HepG2 (cell line): ENCODE data around the gene CYSRT1. TPM values are rescaled to one million over a fixed set of nuclear protein-coding genes. Genes with fewer than 3 reads are reported as not detected.

Experiments used
- ATAC-seq: fragments of 200-7000 bp; cut with Tn5 transposase; 3 replicates; pipeline ENCODE4 v1.9.1; 2020; ENCODE audit warnings: mild to moderate bottlenecking, moderate library complexity
- BruUV-seq: library from RNA; stranded (reverse); fragments of 400-500 nt; replicated peaks from 2 replicates; lab custom pipeline; 2021; lab: Mats Ljungman, UMichigan
- CTCF ChIA-PET: fragments of 300-600 bp; formaldehyde crosslinking; extraction: SDS; loops from one replicate; lab custom pipeline; 2021; ENCODE audit warnings: low total read pairs, inconsistent platforms, low intra/inter-chr PET ratio; lab: Yijun Ruan, JAX
- POLR2A ChIA-PET: fragments of 350-600 bp; sonication (Branson Sonifier 250); formaldehyde crosslinking; loops from one replicate; lab custom pipeline; 2020; ENCODE audit warnings: antibody characterized with exemption, inconsistent platforms; lab: Yijun Ruan, JAX
- DNase-seq: peaks from one replicate; pipeline ENCODE4 v3.0.0-alpha.2; 2015; ENCODE audit warnings: low spot score
- FAIRE-seq: peaks from 3 replicates; lab custom pipeline; 2011; peaks lifted over from hg19 to GRCh38; lab: Jason Lieb, UNC
- H2AFZ ChIP-seq: one replicate; pipeline ENCODE4 v1.6.1; 2011; ENCODE audit warnings: low read length, inconsistent platforms
- H3K27ac ChIP-seq: fragments of 300-600 bp; 3 replicates; pipeline ENCODE4 v1.8.0; 2011; ENCODE audit warnings: mixed run types, mild to moderate bottlenecking, mixed read lengths, low read length, inconsistent platforms; ENCODE audit not compliant: insufficient read depth; ENCODE audit errors: extremely low read length
- H3K27me3 ChIP-seq, 2 experiments: fragments of 200-600 bp in 1 of 2; 2 replicates in 1 of 2; 3 replicates in 1 of 2; pipeline versions ENCODE4 v1.6.0 to v1.8.0; 2011; ENCODE audit warnings: low read length in 2 of 2, mild to moderate bottlenecking in 2 of 2, moderate library complexity in 2 of 2, inconsistent platforms in 1 of 2; ENCODE audit not compliant: insufficient read depth in 2 of 2, control insufficient read depth in 1 of 2
- H3K36me3 ChIP-seq, 2 experiments: fragments of 200-600 bp in 1 of 2; replicated peaks in 1 of 2; 2 replicates in 1 of 2; 3 replicates in 1 of 2; pipeline versions ENCODE4 v1.5.1 to v1.8.0; 2011; ENCODE audit warnings: low read length in 2 of 2, inconsistent platforms in 1 of 2; ENCODE audit not compliant: insufficient read depth in 2 of 2, control insufficient read depth in 1 of 2
- H3K4me1 ChIP-seq: 2 replicates; pipeline ENCODE4 v1.5.1; 2012; ENCODE audit warnings: low read length, inconsistent platforms; ENCODE audit not compliant: insufficient read depth
- H3K4me2 ChIP-seq: 2 replicates; pipeline ENCODE4 v1.6.0; 2011; ENCODE audit warnings: low read depth, low read length, inconsistent platforms
- H3K4me3 ChIP-seq, 3 experiments: fragments of 200-600 bp in 1 of 3; sonication (generic), shearing (Covaris generic) in 1 of 3; replicated peaks in 1 of 3; 2 replicates each; pipeline ENCODE4 v1.5.1; 2011 to 2016; ENCODE audit warnings: low read length in 3 of 3, inconsistent platforms in 2 of 3, low read depth in 2 of 3, mild to moderate bottlenecking in 2 of 3, control low read depth in 1 of 3, mixed read lengths in 1 of 3; ENCODE audit not compliant: insufficient read depth in 1 of 3
- H3K79me2 ChIP-seq: one replicate; pipeline ENCODE4 v1.6.1; 2011; ENCODE audit warnings: low read length, inconsistent platforms; ENCODE audit not compliant: insufficient read depth
- H3K9ac ChIP-seq: 2 replicates; pipeline ENCODE4 v1.6.0; 2011; ENCODE audit warnings: mild to moderate bottlenecking, low read depth, low read length, inconsistent platforms; ENCODE audit not compliant: insufficient read depth
- H3K9me3 ChIP-seq: 2 replicates; pipeline ENCODE4 v1.5.1; 2012; ENCODE audit warnings: mild to moderate bottlenecking, low read length
- H4K20me1 ChIP-seq: 2 replicates; pipeline ENCODE4 v1.6.0; 2011; ENCODE audit warnings: inconsistent platforms, mild to moderate bottlenecking, low read length, moderate library complexity; ENCODE audit not compliant: insufficient read depth
- CBX5 ChIP-seq: sonication (generic); formaldehyde crosslinking; IDR thresholded peaks from 2 replicates; pipeline ENCODE4 v1.4.0; 2020; ENCODE audit warnings: missing genetic modification reagents, borderline replicate concordance
- HOXD1 ChIP-seq: sonication (generic); formaldehyde crosslinking; IDR thresholded peaks from 2 replicates; pipeline ENCODE4 v1.5.0; 2020; ENCODE audit warnings: missing genetic modification reagents
- RARA ChIP-seq: IDR thresholded peaks from 2 replicates; pipeline ENCODE4 v1.6.1; 2016; ENCODE audit warnings: missing genetic modification reagents, missing compliant biosample characterization
- SRF ChIP-seq: IDR thresholded peaks from 2 replicates; pipeline ENCODE4 v1.6.1; 2011; ENCODE audit warnings: mild to moderate bottlenecking, low read depth, low read length, moderate library complexity
- TEAD3 ChIP-seq: optimal IDR thresholded peaks from 2 replicates; pipeline ENCODE3; 2016; ENCODE audit warnings: borderline replicate concordance
- U2AF1 ChIP-seq: fragments of 200-400 bp; formaldehyde crosslinking; optimal IDR thresholded peaks from 2 replicates; pipeline ENCODE3; 2017; ENCODE audit warnings: mild to moderate bottlenecking, low read depth, low read length
- ZNF33B ChIP-seq: sonication (generic); formaldehyde crosslinking; IDR thresholded peaks from 2 replicates; pipeline ENCODE4 v1.5.1; 2020; ENCODE audit warnings: mild to moderate bottlenecking, missing genetic modification reagents
- ZNF432 ChIP-seq: sonication (generic); formaldehyde crosslinking; IDR thresholded peaks from 2 replicates; pipeline ENCODE4 v1.5.0; 2020; ENCODE audit warnings: missing genetic modification reagents, mild to moderate bottlenecking, borderline replicate concordance
- ZNF605 ChIP-seq: sonication (generic); formaldehyde crosslinking; IDR thresholded peaks from 2 replicates; pipeline ENCODE4 v1.8.0; 2022; ENCODE audit warnings: mild to moderate bottlenecking, missing genetic modification reagents
- ZNF816 ChIP-seq: sonication (generic); formaldehyde crosslinking; IDR thresholded peaks from 2 replicates; pipeline ENCODE4 v1.8.0; 2022; ENCODE audit warnings: missing genetic modification reagents, mild to moderate bottlenecking, borderline replicate concordance
- ZNF850 ChIP-seq: sonication (generic); formaldehyde crosslinking; conservative IDR thresholded peaks from 2 replicates; pipeline ENCODE4 v1.9.0; 2021; ENCODE audit warnings: mild to moderate bottlenecking, missing genetic modification reagents
- ZNF883 ChIP-seq: sonication (generic); formaldehyde crosslinking; IDR thresholded peaks from 2 replicates; pipeline ENCODE4 v1.5.1; 2020; ENCODE audit warnings: mild to moderate bottlenecking, missing genetic modification reagents; ENCODE audit errors: not compliant biosample characterization
- ZSCAN21 ChIP-seq: sonication (generic); formaldehyde crosslinking; IDR thresholded peaks from 2 replicates; pipeline ENCODE4 v1.8.0; 2022; ENCODE audit warnings: mild to moderate bottlenecking, missing genetic modification reagents, moderate library complexity, borderline replicate concordance
- WGBS: methylation state at CpG from one replicate; pipeline ENCODE4 v1.1.6; 2017; ENCODE audit warnings: low lambda C conversion rate; 5-methylcytosine and 5-hydroxymethylcytosine counted together
- in situ Hi-C: cut with HindIII; loops from 2 replicates; pipeline ENCODE4 v1.10.0; 2017; ENCODE audit warnings: low pct_unique_long_range_greater_than_20kb; ENCODE audit not compliant: extremely low pct_ligation_motif_present
- intact Hi-C: fragments of 100-400 bp; cut with micrococcal nuclease; formaldehyde crosslinking; loops from one replicate; pipeline ENCODE4 v1.10.0; 2022; ENCODE audit not compliant: unreplicated experiment
- polyA plus RNA-seq, 8 experiments: library from polyadenylated mRNA; depleted of rRNA in 3 of 8; stranded (reverse) in 7 of 8; unstranded in 1 of 8; fragments of >200 nt; fragmentation: Illumina TruSeq in 4 of 8; extraction: Trizol in 4 of 8; gene quantifications; 2 replicates each; pipeline versions ENCODE4 v1.2.1 to v1.2.3, GENCODE V29; 2011 to 2016; ENCODE audit warnings: low read depth in 4 of 8, missing spikeins in 1 of 8, mixed read lengths in 1 of 8; ENCODE audit not compliant: insufficient read depth in 1 of 8
- total RNA-seq, 5 experiments: library from RNA; depleted of rRNA; stranded (reverse); fragments of >200 nt; fragmentation: Illumina TruSeq; extraction: Trizol; gene quantifications; 2 replicates each; pipeline ENCODE4 v1.2.3, GENCODE V29; 2016; ENCODE audit warnings: low read depth in 1 of 5
- TF ChIP-seq, protein P1 (sequence below): sonication (generic); formaldehyde crosslinking; IDR thresholded peaks from 2 replicates; pipeline ENCODE4 v1.5.1; 2020; ENCODE audit warnings: missing genetic modification reagents, mild to moderate bottlenecking, borderline replicate concordance
- TF ChIP-seq, protein P2 (sequence below): sonication (generic); formaldehyde crosslinking; IDR thresholded peaks from 2 replicates; pipeline ENCODE4 v1.8.0; 2022; ENCODE audit warnings: mild to moderate bottlenecking, missing genetic modification reagents, moderate library complexity
- TF ChIP-seq, protein P3 (sequence below): IDR thresholded peaks from 2 replicates; pipeline ENCODE4 v1.6.1; 2016

CYSRT1 gene
- total and polyA plus RNA-seq, 2 of the 13 experiments (the other 11 are each of a cell fraction or from before 2014, with no cell fraction given) = 1.5 to 2.1 TPM

DNA sequence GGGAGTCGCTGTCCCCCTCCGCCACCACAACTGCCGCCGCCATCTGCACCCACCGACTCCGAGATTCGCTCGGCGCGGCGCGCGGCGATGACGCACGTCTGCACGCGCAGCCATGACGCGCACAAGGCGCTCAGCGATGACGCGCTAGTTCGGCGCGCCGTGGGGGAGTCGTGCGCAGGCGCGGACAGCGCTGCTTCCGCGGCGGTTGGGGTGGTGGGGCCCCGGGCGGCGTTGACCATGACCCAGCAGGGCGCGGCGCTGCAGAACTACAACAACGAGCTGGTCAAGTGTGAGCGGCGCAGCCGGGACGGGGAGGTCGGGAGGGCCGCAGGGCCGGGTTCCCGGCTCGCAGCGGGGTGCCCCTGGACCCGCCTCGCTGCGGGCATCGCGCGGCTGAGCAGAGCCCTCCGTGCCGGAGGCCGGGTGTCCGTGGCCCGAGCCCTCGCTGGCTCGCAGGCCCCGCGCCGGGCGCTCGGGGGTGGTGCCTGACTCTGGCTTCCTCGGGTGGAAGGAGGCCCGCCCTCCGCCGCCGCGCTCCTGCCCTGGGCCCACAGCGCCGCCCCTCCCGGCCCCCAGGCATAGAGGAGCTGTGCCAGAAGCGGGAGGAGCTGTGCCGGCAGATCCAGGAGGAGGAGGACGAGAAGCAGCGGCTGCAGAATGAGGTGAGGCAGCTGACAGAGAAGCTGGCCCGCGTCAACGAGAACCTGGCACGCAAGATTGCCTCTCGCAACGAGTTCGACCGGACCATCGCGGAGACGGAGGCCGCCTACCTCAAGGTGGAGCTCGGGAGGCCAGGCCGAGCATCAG, 36.3 kb upstream of the CYSRT1 start, which contains the start of the genes ANAPC2 and SSNA1 (continued):
- TF ChIP-seq, protein P1, sequence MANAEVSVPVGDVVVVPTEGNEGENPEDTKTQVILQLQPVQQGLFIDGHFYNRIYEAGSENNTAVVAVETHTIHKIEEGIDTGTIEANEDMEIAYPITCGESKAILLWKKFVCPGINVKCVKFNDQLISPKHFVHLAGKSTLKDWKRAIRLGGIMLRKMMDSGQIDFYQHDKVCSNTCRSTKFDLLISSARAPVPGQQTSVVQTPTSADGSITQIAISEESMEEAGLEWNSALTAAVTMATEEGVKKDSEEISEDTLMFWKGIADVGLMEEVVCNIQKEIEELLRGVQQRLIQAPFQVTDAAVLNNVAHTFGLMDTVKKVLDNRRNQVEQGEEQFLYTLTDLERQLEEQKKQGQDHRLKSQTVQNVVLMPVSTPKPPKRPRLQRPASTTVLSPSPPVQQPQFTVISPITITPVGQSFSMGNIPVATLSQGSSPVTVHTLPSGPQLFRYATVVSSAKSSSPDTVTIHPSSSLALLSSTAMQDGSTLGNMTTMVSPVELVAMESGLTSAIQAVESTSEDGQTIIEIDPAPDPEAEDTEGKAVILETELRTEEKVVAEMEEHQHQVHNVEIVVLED (CRISPR knock-in tag) = peak; percentile 95
- TF ChIP-seq ZNF850 (no peak), ZSCAN21 (CRISPR knock-in tag) (peak; percentile 59; the same call in 1 of the 2 replicates), ZNF816 (no peak; the same call in 1 of the 2 replicates), ZNF605 (CRISPR knock-in tag) (peak; percentile 79; the same call in 1 of the 2 replicates)

DNA sequence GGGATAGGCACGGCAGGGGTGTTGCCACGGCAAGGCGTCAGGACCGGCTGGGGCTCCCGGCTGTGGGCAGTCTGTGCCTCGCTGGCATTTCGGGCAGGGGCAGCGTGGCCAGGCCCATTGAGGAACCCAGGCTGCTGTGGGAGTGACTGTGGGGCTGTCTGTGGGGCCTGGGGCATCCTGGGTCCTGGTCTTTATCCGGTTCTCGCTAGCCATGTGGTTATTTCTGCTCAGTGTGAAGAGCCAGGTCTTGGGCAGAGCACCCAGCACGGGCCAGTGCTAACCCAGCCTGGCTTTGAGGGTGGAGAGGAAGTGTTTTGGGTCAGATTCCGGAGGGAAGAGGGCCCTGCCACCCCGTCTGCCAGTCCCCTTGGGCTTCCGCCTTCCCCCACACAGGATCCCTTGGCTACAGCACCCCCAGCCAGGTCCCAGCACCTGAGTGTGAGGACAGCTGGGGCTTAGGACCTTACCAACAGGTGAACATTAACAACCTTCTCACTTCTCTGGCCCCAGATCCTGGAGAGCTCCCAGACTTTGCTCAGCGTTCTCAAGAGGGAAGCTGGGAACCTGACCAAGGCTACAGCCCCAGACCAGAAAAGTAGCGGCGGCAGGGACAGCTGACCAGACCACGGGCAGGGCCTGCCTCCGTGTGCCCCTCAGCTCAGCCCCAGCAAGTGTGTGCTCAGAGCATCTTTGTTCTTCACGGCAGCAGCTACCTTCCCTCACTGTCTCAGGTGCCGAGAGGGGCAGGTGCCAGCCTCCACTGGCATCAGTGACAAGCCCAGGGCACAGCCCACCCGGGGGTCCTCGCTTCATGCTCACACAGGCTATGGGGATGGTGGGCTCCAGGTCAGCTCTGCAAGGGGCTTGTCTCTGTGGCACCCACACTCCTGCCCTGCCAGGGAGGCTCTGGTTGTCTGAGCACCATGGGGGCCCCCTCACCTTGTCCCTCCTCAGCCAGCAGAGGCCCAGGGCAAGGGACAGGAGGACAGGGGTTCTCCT, 35.4 kb upstream of the CYSRT1 start:
- H3K36me3 ChIP-seq = peaks cover 13 to 22% of the 10 kb centered on the region in 2 experiments; a peak in 3 of 5 replicates
- H3K27ac ChIP-seq = peak overlapping the region; percentile 81
- H2AFZ ChIP-seq = no peak overlapping the region
- H3K4me3 ChIP-seq = peak overlapping the region; percentile 84 to 99 (median 97); a peak in 5 of 6 replicates
- H3K4me2 ChIP-seq = peak overlapping the region; percentile 94
- H3K9ac ChIP-seq = peak overlapping the region; percentile 87
- peaks cover 30% of the 10 kb centered on the region for H3K79me2 ChIP-seq
- no peaks in the 10 kb centered on the region for H4K20me1 ChIP-seq
- CTCF ChIA-PET = interaction anchor here (0.8 to 2.6 kb wide), 4 partner anchors 10 to 73 kb away, joined by 3 to 19 read pairs (median 10); partner anchors contain the start of gene RNF224
- no peak for FAIRE-seq
- no peaks in the 10 kb centered on the region for H3K9me3 ChIP-seq
- intact Hi-C loops (loop anchor here (2.0 kb wide), 2 partner anchors 15 to 37 kb away; partner anchors contain the start of genes NDOR1, RNF224 and TMEM203), in situ Hi-C loops (loop anchor here (5.0 kb wide), 1 partner anchor 38 kb away; the partner anchor contains the start of genes CYSRT1 and RNF224)
- no TSS peak for BruUV-seq
- no peaks in the 10 kb centered on the region for H3K27me3 ChIP-seq
- 51% methylated on average over 7 of the region's 23 CpGs for WGBS
- ATAC-seq = peak; percentile 15
- POLR2A ChIA-PET = interaction anchor here (0.8 to 3.8 kb wide), 29 partner anchors 9 to 134 kb away, joined by 3 to 52 read pairs (median 7); partner anchors contain the start of genes MAN1B1, NDOR1, NELFB and RNF208
- H3K4me1 ChIP-seq = peaks cover 30% of the 10 kb centered on the region
- DNase-seq = no peak
- TF ChIP-seq, protein P2, sequence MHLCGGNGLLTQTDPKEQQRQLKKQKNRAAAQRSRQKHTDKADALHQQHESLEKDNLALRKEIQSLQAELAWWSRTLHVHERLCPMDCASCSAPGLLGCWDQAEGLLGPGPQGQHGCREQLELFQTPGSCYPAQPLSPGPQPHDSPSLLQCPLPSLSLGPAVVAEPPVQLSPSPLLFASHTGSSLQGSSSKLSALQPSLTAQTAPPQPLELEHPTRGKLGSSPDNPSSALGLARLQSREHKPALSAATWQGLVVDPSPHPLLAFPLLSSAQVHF = no peak
- TF ChIP-seq ZNF432 (CRISPR knock-in tag) = no peak
- TF ChIP-seq CBX5 (CRISPR knock-in tag) = 0 out of 2 replicates have a peak, but pooled peaks have one; percentile 13
- no peak for TF ChIP-seq HOXD1 (CRISPR knock-in tag)
- TF ChIP-seq, protein P3, sequence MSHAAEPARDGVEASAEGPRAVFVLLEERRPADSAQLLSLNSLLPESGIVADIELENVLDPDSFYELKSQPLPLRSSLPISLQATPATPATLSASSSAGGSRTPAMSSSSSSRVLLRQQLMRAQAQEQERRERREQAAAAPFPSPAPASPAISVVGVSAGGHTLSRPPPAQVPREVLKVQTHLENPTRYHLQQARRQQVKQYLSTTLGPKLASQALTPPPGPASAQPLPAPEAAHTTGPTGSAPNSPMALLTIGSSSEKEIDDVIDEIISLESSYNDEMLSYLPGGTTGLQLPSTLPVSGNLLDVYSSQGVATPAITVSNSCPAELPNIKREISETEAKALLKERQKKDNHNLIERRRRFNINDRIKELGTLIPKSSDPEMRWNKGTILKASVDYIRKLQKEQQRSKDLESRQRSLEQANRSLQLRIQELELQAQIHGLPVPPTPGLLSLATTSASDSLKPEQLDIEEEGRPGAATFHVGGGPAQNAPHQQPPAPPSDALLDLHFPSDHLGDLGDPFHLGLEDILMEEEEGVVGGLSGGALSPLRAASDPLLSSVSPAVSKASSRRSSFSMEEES (CRISPR knock-in tag) = no peak
- no peak for TF ChIP-seq ZNF33B (CRISPR knock-in tag)
- TF ChIP-seq U2AF1 = no peak
- TF ChIP-seq ZNF883 = no peak
- TF ChIP-seq TEAD3 = no peak
- TF ChIP-seq SRF = no peak
- no peak for TF ChIP-seq RARA (CRISPR knock-in tag)
